WI38 (cell line): Measurements from ENCODE around the gene APBA2.
"Not testable (repeated sequence)": the region's sequence is repeated elsewhere in the genome, so short reads cannot be mapped to it uniquely, and the experiment has no call there.

Source experiments
- H3K4me3 ChIP-seq: 2 replicates; pipeline ENCODE4 v1.5.1; 2011; ENCODE audit warnings: low read depth, mild to moderate bottlenecking, control low read depth, low read length
- CTCF ChIP-seq: IDR thresholded peaks from 2 replicates; pipeline ENCODE4 v1.5.1; 2012; ENCODE audit warnings: low read depth, mild to moderate bottlenecking, control low read depth, low read length

APBA2 gene

GRCh38 chr15:29044503-29044901 is 158.7 kb downstream of the APBA2 start:
- TF ChIP-seq CTCF: no peak
- no peak overlapping the region for H3K4me3 ChIP-seq

- not testable (repeated sequence) for H3K4me3 ChIP-seq
Measured at GRCh38 chr15:29045161-29045560, 159.4 kb downstream of the APBA2 start.

GRCh38 chr15:29045717-29046116 is 159.9 kb downstream of the APBA2 start:
- no peak for TF ChIP-seq CTCF

GRCh38 chr15:29046281-29046810 is 160.6 kb downstream of the APBA2 start:
- no peak overlapping the region for H3K4me3 ChIP-seq
- no peak for TF ChIP-seq CTCF

More at GRCh38 chr15:29045717-29046116, 159.9 kb downstream of the APBA2 start:
- no peak overlapping the region for H3K4me3 ChIP-seq

GRCh38 chr15:29046977-29047376 is 161.2 kb downstream of the APBA2 start:
- no peak overlapping the region for H3K4me3 ChIP-seq
- TF ChIP-seq CTCF: no peak

- no peak overlapping the region for H3K4me3 ChIP-seq
- TF ChIP-seq CTCF: no peak
Measured at GRCh38 chr15:29048011-29048410, 162.2 kb downstream of the APBA2 start.

GRCh38 chr15:29050870-29051269 is 165.1 kb downstream of the APBA2 start:
- no peak for TF ChIP-seq CTCF
- no peak overlapping the region for H3K4me3 ChIP-seq

GRCh38 chr15:29051422-29051821 is 165.6 kb downstream of the APBA2 start:
- H3K4me3 ChIP-seq: no peak overlapping the region
- TF ChIP-seq CTCF: no peak
